ACHN (cell line): Measurements from ENCODE around the gene RHO.

Experiments
- DNase-seq: peaks from one replicate; pipeline ENCODE4 v3.0.0-alpha.2; 2015
- in situ Hi-C: cut with HindIII; loops from 2 replicates; pipeline ENCODE4 v1.10.0; 2017; ENCODE audit warnings: low sequenced_read_pairs, low pct_ligation_motif_present, low pct_unique_long_range_greater_than_20kb

RHO gene

DNA sequence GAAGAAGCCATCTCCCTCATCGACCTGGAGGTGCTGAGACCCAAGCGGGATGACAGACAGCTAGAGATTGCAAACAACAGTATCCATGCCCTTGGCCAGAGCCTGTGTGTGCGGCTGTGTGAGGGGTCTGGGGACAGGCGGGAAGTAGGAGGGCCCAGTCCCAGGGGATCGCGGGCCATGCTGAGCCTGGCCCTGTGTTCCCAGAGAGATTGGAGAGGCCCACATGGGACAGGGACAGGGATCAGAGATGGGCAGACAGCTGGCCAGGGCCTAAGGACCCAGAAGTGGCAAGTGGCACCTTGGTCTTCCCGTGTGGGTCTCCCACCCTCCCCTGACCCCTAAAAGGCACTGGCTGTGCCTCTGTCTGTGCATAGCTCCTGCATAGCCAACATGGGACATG, 10.9 kb upstream of the RHO start:
- in situ Hi-C loops = no loop called here
- no peak for DNase-seq

GRCh38 chr3:129518038-129518561, 10.3 kb upstream of the RHO start:
- in situ Hi-C loops = no loop called here
- no peak for DNase-seq

- no peak for DNase-seq
- in situ Hi-C loops = no loop called here
These were observed 9.9 kb upstream of the RHO start for GRCh38 chr3:129518581-129518980.

DNA sequence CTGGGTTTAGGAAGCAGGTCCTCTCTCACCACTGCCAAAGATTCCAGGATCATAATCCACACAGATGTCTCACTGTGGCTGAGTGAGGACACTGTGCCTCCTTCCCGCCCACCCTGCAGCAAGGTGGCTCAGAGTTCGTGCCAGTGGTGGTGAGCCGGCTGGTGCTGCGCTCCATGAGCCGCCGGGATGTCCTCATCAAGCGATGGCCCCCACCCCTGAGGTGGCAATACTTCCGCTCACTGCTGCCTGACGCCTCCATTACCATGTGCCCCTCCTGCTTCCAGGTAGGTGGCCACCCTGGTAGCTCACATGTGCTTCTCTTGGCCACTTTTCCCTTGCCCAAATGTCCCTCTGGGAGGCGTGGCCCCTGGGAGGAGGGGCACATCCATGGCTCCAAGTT, 9.0 kb upstream of the RHO start:
- DNase-seq = no peak
- in situ Hi-C loops = no loop called here

DNA sequence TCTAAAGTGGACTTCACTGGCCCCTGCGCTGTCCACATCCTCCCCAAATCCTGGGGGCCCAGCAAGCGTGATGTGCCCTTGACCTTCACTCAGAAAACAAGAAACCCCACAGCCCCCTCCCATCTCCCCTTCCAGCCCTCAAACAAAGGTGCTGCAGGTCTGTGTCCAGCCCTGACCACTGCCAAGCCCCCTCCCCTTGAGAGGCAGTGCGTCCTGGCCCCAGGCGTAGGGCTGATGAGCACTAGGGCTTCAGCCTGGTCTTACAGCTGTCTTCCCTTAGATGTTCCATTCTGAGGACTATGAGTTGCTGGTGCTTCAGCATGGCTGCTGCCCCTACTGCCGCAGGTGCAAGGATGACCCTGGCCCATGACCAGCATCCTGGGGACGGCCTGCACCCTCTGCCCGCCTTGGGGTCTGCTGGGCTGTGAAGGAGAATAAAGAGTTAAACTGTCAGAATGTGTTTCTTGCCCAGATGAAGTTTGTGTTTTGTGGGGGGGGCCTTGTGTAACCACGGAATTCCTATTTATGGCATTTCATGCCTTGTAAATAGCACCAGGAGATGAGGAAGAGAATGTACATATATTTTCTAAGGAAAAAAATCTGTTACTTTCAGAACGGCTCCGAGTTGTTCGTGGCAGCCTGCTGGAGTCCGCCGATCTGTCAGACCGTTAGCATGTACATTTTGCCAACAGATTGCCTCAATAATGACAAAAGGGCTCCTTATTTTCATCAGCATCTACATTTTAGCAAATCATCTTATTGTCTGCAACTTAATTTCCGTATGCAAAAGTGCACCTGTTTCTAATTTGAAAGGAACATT, 8.3 kb upstream of the RHO start:
- in situ Hi-C loops = no loop called here
- DNase-seq = no peak

GRCh38 chr3:129520960-129521359, 7.5 kb upstream of the RHO start:
- in situ Hi-C loops = no loop called here
- no peak for DNase-seq

DNA sequence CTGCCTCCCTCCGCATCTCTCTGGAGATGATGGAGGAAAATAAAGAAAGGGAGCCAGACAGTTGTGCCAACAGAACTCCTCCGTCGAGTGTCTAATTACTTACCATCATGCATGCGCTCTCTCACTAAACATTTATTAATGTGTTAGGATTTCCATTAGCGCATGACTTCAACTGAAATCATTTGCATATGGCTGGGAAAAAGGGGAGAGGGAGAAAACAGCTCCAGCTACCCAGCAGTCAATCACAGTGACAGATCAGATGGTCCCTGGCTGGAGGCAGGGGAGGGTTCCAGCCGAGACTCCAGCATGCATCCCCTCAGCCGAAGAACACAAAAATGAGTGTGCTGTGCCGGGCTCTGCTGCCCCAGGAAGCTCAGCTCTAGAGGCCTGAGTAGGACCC, 6.8 kb upstream of the RHO start:
- in situ Hi-C loops = no loop called here
- DNase-seq = no peak

- no peak for DNase-seq
- in situ Hi-C loops = no loop called here
These were observed 5.5 kb upstream of the RHO start for GRCh38 chr3:129522953-129523352.

GRCh38 chr3:129524081-129524480, 4.4 kb upstream of the RHO start:
- no peak for DNase-seq
- in situ Hi-C loops = no loop called here

- no peak for DNase-seq
These were observed 3.0 kb upstream of the RHO start for GRCh38 chr3:129525341-129525968.

GRCh38 chr3:129526121-129526900, 2.1 kb upstream of the RHO start:
- DNase-seq = no peak
- in situ Hi-C loops = no loop called here

More at GRCh38 chr3:129525341-129525968, 3.0 kb upstream of the RHO start:
- in situ Hi-C loops = no loop called here

- DNase-seq = no peak
- in situ Hi-C loops = no loop called here
These were observed 1.2 kb upstream of the RHO start for GRCh38 chr3:129527262-129527661.

- in situ Hi-C loops = no loop called here
- DNase-seq = no peak
These were observed 1.2 kb downstream of the RHO start for GRCh38 chr3:129529436-129530210.

DNA sequence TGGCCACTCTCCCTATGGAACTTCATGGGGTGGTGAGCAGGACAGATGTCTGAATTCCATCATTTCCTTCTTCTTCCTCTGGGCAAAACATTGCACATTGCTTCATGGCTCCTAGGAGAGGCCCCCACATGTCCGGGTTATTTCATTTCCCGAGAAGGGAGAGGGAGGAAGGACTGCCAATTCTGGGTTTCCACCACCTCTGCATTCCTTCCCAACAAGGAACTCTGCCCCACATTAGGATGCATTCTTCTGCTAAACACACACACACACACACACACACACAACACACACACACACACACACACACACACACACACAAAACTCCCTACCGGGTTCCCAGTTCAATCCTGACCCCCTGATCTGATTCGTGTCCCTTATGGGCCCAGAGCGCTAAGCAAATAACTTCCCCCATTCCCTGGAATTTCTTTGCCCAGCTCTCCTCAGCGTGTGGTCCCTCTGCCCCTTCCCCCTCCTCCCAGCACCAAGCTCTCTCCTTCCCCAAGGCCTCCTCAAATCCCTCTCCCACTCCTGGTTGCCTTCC, 1.9 kb downstream of the RHO start:
- in situ Hi-C loops = no loop called here
- no peak for DNase-seq

DNA sequence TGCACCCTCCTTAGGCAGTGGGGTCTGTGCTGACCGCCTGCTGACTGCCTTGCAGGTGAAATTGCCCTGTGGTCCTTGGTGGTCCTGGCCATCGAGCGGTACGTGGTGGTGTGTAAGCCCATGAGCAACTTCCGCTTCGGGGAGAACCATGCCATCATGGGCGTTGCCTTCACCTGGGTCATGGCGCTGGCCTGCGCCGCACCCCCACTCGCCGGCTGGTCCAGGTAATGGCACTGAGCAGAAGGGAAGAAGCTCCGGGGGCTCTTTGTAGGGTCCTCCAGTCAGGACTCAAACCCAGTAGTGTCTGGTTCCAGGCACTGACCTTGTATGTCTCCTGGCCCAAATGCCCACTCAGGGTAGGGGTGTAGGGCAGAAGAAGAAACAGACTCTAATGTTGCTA, 2.4 kb downstream of the RHO start:
- DNase-seq = no peak
- in situ Hi-C loops = no loop called here

GRCh38 chr3:129531699-129532098, 3.3 kb downstream of the RHO start:
- in situ Hi-C loops = no loop called here
- no peak for DNase-seq

DNA sequence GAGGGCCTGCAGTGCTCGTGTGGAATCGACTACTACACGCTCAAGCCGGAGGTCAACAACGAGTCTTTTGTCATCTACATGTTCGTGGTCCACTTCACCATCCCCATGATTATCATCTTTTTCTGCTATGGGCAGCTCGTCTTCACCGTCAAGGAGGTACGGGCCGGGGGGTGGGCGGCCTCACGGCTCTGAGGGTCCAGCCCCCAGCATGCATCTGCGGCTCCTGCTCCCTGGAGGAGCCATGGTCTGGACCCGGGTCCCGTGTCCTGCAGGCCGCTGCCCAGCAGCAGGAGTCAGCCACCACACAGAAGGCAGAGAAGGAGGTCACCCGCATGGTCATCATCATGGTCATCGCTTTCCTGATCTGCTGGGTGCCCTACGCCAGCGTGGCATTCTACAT, 3.8 kb downstream of the RHO start:
- in situ Hi-C loops = no loop called here
- no peak for DNase-seq

GRCh38 chr3:129533406-129533805, 5.0 kb downstream of the RHO start:
- no peak for DNase-seq

More at GRCh38 chr3:129533406-129533805, 5.0 kb downstream of the RHO start:
- in situ Hi-C loops = no loop called here
